GM19455 (cell line): ENCODE results near the gene TMEM258.

Experiments used
- ATAC-seq: cut with Tn5 transposase; IDR thresholded peaks from one replicate; pipeline ENCODE4 v1.9.1; 2021; ENCODE audit not compliant: unreplicated experiment

TMEM258 gene

DNA sequence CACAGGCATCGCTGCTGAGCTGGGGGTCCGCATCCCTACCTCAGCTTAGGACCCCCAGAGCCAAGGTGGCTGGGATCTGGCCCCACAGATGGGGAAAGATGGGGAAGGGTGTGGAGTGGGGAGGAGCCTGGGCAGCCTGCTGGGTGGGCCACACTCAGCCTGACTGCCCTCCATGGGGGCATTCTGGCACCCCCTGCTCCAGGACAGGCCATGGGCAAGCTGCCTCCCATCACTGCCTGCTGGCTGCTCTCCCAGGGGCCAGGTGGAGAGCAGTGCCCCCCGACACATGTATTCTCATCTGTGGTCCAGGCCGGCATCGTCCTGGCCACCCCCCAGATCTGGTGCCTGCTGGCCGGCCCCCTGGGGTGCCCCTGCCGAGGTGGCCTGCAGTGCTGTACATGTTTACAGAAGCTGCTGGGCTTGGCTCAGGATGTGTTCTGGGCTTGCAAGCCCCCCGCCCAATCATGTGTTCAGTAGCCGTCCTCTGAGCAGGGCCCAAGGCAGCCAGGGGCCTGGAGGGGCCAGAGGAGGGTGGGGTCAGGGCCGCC is 47.7 kb downstream of the TMEM258 start:
- no peak for ATAC-seq

DNA sequence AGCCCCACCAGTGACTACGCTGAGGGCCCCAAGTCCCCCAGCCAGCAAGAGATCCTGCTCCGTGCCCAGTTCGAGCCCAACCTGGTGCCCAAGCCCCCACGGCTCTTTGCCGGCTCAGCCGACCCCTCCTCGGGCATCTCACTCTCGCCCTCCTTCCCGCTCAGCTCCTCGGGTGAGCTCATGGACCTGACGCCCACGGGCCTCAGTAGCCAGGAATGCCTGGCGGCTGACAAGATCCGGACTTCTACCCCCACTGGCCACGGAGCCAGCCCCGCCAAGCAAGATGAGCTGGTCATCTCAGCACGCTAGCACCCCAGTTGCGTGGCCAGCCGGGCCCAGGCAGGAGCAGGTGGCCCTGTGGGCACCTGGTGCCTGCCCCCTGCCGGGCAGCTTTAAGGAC is 48.2 kb downstream of the TMEM258 start:
- ATAC-seq, result no peak

DNA sequence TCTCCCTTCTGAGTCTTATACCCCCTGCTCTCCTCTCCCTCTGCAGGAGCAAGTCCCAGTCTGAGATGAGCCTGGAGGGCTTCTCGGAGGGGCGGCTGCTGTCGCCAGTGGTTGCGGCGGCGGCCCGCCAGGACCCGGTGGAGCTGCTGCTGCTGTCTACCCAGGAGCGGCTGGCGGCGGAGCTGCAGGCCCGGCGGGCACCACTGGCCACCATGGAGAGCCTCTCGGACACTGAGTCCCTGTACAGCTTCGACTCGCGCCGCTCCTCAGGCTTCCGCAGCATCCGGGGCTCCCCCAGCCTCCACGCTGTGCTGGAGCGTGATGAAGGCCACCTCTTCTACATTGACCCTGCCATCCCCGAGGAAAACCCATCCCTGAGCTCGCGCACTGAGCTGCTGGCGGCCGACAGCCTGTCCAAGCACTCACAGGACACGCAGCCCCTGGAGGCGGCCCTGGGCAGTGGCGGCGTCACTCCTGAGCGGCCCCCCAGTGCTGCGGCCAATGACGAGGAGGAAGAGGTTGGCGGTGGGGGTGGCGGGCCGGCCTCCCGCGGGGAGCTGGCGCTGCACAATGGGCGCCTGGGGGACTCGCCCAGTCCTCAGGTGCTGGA is 48.8 kb downstream of the TMEM258 start:
- no peak for ATAC-seq

GRCh38 chr11:61742391-61742790 is 50.0 kb downstream of the TMEM258 start:
- ATAC-seq, result no peak

DNA sequence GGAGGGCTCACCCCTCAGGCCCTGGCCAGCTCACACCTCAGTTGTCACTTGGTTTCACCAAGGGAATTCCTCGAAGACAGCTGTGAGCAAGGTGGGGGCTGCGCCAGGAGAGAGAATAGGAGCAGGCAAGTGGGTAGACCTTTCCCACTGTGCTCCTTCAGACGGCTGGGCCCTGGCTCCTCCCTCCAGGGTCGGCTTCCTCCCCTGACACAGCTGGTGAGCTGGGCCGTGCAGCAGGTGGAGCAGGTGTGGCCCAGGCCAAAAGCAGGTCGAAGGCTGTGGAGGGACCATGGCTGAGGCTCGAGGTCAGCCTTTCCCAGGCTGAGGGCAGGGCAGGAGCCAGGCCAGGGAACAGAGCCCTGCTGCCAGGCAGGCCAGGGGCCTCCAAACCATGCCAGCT is 52.4 kb downstream of the TMEM258 start:
- no peak for ATAC-seq

DNA sequence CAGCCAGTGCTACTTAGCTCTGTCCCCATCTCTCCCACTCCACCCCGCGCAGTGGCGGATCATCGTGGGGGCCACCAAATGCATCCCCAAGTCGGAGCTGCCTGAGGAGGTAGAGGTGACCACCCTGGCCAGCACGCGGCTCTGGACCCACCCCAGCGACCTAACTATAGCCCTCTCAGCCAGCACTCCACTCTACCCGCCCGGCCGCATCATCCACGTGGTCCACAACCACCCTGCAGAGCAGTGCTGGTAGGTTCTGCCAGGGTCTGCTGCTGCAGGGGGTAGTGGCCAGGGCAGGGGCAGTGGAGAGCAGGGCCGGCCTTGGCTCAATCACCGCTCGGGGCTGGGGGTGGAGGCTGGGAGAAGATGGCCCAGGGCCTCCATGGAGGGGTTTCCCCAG is 53.0 kb downstream of the TMEM258 start:
- ATAC-seq, result no peak
